ENCODE measurements around the gene TCF23.
A peak's percentile ranks its signal among the peaks of the same experiment; 100 is the strongest.

TCF23 gene

DNA sequence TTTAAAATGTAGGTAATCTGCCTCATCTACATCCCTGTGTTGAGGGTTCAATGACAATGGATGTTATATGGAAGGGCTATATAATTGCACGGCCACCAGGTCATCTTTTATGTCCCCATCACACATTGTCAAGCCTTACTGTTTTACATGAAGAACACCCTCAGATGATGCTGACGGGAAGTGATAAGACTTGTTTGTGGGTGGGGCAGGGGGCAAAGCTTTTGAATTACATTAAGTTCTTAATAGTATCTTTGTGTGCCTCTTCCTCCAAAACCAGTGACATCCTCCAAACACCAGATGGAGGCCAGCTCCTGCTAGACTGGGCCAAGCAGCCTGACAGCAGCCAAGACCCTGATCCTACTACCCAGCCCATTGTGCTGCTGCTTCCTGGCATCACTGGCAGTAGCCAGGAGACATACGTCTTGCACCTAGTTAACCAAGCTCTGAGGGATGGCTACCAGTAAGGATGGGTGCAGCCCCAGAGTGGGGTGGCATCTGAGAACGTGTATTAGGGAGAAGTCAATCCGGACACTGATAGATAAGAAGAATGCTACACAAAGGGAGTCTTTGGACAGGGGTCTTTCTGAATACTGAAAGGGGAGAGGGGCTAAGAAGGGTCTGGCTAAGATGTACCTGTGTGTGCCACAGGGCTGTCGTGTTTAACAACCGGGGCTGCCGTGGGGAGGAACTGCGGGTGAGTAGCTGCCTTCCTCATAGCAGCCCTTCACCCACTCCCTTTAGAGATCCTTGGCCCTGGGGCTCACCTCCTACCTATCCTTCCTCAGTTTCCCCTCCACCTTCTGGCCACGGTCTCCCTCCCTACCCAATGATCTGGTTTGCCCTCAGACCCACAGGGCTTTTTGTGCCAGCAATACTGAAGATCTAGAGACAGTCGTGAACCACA lies 19.9 kb upstream of the TCF23 start:
- DNase-seq (ENCODE audit: low read depth): no peak

DNA sequence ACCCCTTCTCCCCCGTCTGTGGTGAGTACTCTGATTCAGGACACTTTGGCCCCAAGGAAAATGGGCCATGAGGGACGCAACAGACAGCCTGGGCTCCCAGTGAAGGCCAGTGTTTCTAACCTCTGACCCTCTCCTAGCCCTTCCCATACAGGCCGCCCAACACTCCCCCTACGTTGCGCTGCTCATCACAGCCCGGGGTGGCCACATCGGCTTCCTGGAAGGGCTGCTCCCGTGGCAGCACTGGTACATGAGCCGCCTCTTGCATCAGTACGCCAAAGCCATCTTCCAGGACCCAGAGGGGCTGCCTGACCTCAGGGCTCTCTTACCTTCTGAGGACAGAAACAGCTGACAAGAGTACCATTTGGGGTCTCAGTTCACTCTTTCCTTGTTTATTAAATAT lies 18.4 kb upstream of the TCF23 start:
- DNase-seq (ENCODE audit: low read depth): no peak

GRCh38 chr2:27131429-27131828 lies 17.4 kb upstream of the TCF23 start:
- no peak for DNase-seq (ENCODE audit: low read depth)

DNA sequence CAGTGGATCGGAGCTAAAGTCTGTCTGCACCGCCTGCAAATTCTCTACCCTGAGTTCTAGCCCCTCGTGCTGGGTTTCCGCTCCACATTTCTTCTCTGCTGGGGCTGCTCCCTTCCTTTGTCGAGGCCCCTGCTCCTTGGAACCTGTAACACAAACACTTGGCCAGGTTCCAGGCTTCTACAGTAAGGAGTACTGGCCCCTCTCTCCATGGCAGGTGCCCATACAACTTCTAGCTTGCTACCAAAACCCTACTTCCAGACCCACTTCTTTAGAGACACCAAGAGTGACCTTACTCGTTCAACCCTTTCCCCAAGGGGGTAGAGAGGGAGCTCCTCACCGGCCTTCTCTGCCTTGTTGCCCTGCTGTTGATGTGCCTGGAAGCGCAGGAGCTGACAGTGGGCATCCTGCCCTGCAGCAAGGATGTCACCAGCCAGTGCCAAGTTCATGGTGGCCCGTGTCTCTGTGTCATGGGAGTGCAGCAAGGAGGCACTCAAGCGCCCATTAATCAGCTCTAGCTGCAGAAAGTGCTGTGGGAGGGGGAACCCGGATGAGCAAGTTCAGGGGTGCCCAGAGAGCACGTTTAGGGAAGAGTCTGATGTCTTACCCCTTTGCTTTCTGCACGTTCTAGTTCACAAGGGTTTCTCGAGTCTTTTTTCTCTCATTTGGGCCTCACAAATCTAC lies 15.5 kb upstream of the TCF23 start:
- DNase-seq (ENCODE audit: low read depth): no peak

- DNase-seq (ENCODE audit: low read depth): peak; percentile 88
Measured at GRCh38 chr2:27133905-27134780, 14.7 kb upstream of the TCF23 start, which contains the start of gene PREB. TSS of gene PREB (minus strand) at chr2:27134636. CDS start at chr2:27134421, 215 bp downstream.

GRCh38 chr2:27134781-27135477 lies 13.9 kb upstream of the TCF23 start:
- no peak for DNase-seq (ENCODE audit: low read depth)

GRCh38 chr2:27135478-27135955 lies 13.3 kb upstream of the TCF23 start:
- no peak for DNase-seq (ENCODE audit: low read depth)

GRCh38 chr2:27136751-27137150 lies 12.1 kb upstream of the TCF23 start:
- DNase-seq (ENCODE audit: low read depth): no peak

DNA sequence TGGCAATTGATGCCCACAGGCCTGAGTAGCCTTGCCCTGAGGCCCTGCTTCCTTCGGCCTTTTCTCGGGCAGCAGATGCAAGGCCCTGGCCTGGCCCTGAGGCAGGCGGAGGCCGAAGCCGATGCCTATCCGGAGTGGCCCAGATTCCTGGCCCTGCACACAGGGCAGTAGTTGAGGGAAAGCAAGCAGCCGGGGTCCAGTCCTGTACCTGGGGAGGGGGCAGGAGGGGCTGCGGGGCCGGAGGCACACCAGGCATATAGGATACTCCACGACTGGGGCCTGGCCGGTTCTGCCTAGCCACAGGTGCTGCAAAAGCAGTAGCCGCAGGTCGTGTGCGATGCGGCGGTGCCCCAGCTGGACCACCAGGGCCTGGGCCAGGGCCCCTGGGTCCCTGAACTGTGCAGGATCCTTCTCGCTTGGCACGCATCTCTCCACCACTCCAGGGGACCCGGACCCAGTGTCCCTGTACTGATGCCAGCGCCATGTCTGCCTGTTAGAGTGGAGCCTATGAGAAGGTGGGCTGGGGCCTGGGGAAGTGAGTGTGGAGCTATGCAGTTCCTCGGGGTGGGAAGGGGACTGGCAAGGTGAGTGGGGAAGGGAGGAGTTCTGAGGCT lies 11.4 kb upstream of the TCF23 start:
- DNase-seq (ENCODE audit: low read depth): no peak

- DNase-seq (ENCODE audit: low read depth): no peak
Measured at GRCh38 chr2:27138111-27138510, 10.7 kb upstream of the TCF23 start.

- DNase-seq (ENCODE audit: low read depth): no peak
Measured at GRCh38 chr2:27139310-27139709, 9.5 kb upstream of the TCF23 start, which contains the start of gene PRR30. TSS of gene PRR30 (minus strand) at chr2:27139410. CDS start at chr2:27138329, 1,081 bp downstream.

DNA sequence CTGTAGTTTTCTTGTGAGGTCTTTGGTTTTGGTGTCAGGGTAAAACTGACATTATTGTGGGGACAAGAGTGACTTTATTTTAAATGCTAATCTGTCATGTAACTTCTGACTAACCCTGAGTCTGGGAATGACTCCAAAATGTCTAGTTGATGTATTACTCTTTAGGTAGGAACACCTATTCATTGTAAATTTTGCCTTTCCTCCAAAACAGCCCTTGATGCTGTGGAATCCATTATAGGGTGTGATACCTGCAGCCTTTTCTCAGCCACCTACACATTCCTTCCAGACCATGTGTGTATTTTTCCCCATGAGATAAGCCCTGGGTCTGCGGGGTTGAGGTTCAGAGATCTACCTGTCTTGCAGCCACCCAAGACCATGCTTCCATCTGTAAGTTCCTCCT lies 5.5 kb upstream of the TCF23 start:
- no peak for DNase-seq (ENCODE audit: low read depth)

GRCh38 chr2:27145682-27146081 lies 3.1 kb upstream of the TCF23 start:
- no peak for DNase-seq (ENCODE audit: low read depth)

GRCh38 chr2:27147935-27148334 lies 869 bp upstream of the TCF23 start:
- no peak for DNase-seq (ENCODE audit: low read depth)

DNA sequence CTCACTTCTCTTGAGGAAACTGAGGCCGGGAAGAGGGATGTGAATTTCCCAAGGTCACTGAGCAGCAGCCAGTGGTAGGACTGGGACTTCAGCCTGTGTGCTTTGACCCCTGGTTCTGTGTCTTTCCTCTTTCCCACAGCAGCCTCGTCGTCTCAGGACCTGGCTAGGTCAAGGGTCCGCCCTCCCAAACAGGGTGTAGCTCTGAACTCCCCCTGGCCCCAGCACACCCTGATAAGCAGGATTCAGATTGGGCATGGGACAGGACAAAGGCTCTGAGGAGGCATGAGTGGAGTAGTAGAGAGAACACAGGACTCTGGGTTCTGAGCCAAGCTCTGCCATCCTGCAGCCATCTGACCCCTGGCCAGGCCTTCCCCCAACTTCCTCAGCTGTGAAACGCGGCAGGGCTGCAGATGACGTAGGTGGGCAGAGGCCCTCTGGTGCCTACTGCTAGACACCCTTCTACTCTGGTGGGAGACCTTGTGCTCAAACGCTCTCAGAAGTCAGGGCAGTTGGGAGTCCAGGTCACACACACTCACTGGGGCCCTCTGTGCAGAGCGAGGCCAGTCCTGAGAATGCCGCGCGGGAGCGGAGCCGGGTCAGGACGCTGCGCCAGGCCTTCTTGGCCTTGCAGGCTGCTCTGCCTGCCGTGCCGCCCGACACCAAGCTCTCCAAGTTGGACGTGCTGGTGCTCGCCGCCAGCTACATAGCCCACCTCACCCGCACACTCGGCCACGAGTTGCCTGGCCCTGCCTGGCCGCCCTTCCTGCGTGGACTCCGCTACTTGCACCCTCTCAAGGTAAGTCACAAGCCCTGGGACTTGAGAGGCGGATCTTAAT lies 984 bp downstream of the TCF23 start:
- no peak for DNase-seq (ENCODE audit: low read depth)

DNA sequence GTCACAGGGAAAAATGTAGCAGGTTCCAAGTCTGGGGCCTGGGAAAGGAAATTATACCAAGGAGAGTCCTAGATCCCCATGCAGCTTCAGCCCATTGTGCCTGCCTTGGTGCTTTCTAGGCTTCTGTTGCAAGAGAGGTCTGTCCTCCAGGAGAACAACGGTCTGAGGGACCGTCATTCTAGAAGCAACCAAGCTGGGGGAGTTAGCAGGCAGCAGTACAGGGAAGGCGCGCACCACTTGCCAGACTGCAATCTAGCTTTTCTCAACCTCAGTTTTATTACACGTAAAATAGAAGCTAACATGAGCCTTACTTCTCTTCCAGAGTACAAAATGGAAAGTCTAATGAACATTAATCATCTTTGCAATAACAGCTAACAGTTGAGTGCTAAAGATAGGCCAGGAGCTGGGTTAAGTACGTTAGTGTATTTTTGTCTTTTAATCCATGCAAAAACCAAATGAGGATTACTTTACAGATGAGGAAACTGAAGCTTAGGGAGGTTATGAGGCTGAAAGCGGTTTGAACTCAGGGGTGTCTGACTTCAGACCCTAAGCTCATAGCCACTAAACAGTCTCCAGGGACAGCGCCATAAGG lies 1.9 kb downstream of the TCF23 start:
- DNase-seq (ENCODE audit: low read depth): no peak

DNA sequence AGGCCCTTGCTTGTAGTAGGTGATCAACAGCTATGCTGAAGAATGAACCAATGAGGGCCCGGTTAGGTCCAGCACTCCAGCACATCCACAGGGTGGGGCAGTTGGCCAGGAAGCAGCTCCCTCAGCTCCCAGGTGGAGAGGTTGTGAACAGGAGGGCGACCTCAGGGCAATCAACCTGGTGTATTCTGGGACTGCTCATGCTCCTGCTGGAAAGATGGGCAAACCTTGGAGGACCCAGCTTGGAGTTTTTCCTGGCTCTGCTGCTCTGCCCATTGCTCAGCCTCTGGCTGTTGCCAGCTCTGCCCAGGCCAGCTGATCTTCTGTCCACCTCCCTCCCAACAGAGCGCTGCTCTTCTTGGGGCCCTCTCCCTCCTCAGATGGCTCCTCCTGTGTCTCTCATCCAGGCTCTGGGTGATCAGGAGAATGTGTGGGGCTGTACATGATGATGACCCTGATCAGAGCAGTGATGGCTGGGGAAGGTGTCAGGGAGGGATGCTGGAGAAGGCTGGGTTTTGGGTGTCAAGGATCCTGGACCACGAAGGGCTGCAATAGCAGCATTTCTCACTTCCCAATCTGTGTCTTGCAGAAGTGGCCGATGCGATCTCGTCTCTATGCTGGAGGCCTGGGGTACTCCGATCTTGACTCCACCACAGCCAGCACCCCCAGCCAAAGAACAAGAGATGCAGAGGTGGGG lies 3.4 kb downstream of the TCF23 start:
- no peak for DNase-seq (ENCODE audit: low read depth)

GRCh38 chr2:27152796-27153464 lies 4.1 kb downstream of the TCF23 start:
- peak; percentile 25 for DNase-seq (ENCODE audit: low read depth)
